ENCODE results near the gene WNT5A. TPM values are rescaled to one million over a fixed set of nuclear protein-coding genes. Genes with fewer than 3 reads are reported as not detected.
A peak's percentile ranks its signal among the peaks of the same experiment; 100 is the strongest.

The WNT5A gene
- total and polyA plus RNA-seq, 2 experiments from 2014 or later = 76.1 to 298 TPM

GRCh38 chr3:55476515-55476914 is 10.6 kb downstream of the WNT5A start:
- no peak overlapping the region for H2AFZ ChIP-seq
- peaks cover 93% of the 10 kb centered on the region for H3K79me2 ChIP-seq (ENCODE audit: insufficient read depth)
- peak overlapping the region; percentile 75 for H3K4me2 ChIP-seq (ENCODE audit: unreplicated experiment)
- peak; percentile 81 for DNase-seq
- TF ChIP-seq EZH2 (IDR thresholded peaks at IDR 0.05; ENCODE audit: insufficient read depth, poor library complexity, severe bottlenecking) (no peak), EZH2phosphoT487 (IDR thresholded peaks at IDR 0.05; ENCODE audit: insufficient read depth, low read depth) (no peak)
- H3K9me2 ChIP-seq (ENCODE audit: insufficient read depth) = no peaks in the 10 kb centered on the region
- WGBS, 2 experiments (ENCODE audit: low coverage in 1 of 2, low lambda C conversion rate in 2 of 2, missing lambda C conversion rate in 2 of 2) = 33 to 45% methylated on average over 3 of the region's 3 CpGs
- peaks cover 59% of the 10 kb centered on the region for H3K36me3 ChIP-seq (ENCODE audit: low read depth)
- H3K4me1 ChIP-seq (ENCODE audit: insufficient read depth) = peaks cover 36% of the 10 kb centered on the region
- peak overlapping the region; percentile 97 for H3K4me3 ChIP-seq
- peak overlapping the region; percentile 73 for H3K27ac ChIP-seq
- H3K27me3 ChIP-seq (replicated peaks; ENCODE audit: insufficient read depth) = no peaks in the 10 kb centered on the region
- H3K9me3 ChIP-seq (ENCODE audit: low read depth) = no peaks in the 10 kb centered on the region
- in situ Hi-C loops (cut with MboI) = loop anchor here (25.0 kb wide), 1 partner anchor 1039 kb away; no protein-coding TSS in a partner anchor
- H3F3A ChIP-seq (ENCODE audit: insufficient read depth) = peaks cover 65% of the 10 kb centered on the region
- H3K9ac ChIP-seq = peak overlapping the region; percentile 17; the same call in 1 of the 2 replicates
- no peaks in the 10 kb centered on the region for H4K20me1 ChIP-seq (ENCODE audit: insufficient read depth)

- H3K27ac ChIP-seq = no peak overlapping the region
- no peaks in the 10 kb centered on the region for H3K9me3 ChIP-seq (ENCODE audit: low read depth)
- H3K4me1 ChIP-seq (ENCODE audit: insufficient read depth) = peaks cover 39% of the 10 kb centered on the region
- DNase-seq = no peak
- peaks cover 55% of the 10 kb centered on the region for H3F3A ChIP-seq (ENCODE audit: insufficient read depth)
- no peak overlapping the region for H3K4me2 ChIP-seq (ENCODE audit: unreplicated experiment)
- no peak overlapping the region for H3K9ac ChIP-seq
- no peak overlapping the region for H2AFZ ChIP-seq
- TF ChIP-seq EZH2phosphoT487 (IDR thresholded peaks at IDR 0.05; ENCODE audit: insufficient read depth, low read depth) (no peak), EZH2 (IDR thresholded peaks at IDR 0.05; ENCODE audit: insufficient read depth, poor library complexity, severe bottlenecking) (no peak)
- WGBS, 2 experiments (ENCODE audit: low coverage in 1 of 2, low lambda C conversion rate in 2 of 2, missing lambda C conversion rate in 2 of 2) = 96 to 98% methylated on average over 36 to 44 of the region's 44 CpGs
- H3K4me3 ChIP-seq = no peak overlapping the region
- H3K9me2 ChIP-seq (ENCODE audit: insufficient read depth) = no peaks in the 10 kb centered on the region
- in situ Hi-C loops (cut with MboI) = no loop called here
- H3K27me3 ChIP-seq (replicated peaks; ENCODE audit: insufficient read depth) = no peaks in the 10 kb centered on the region
- peaks cover 67% of the 10 kb centered on the region for H3K36me3 ChIP-seq (ENCODE audit: low read depth)
- H3K79me2 ChIP-seq (ENCODE audit: insufficient read depth) = peaks cover 92% of the 10 kb centered on the region
- no peaks in the 10 kb centered on the region for H4K20me1 ChIP-seq (ENCODE audit: insufficient read depth)
Observed at GRCh38 chr3:55474213-55474632, 12.9 kb downstream of the WNT5A start.

- Histone ChIP-seq H3K9me2 (ENCODE audit: insufficient read depth) (no peaks in the 10 kb centered on the region), H3K9me3 (ENCODE audit: low read depth) (no peaks in the 10 kb centered on the region), H3K79me2 (ENCODE audit: insufficient read depth) (peaks cover 92% of the 10 kb centered on the region), H3K4me3 (no peak overlapping the region), H3K9ac (no peak overlapping the region), H3K36me3 (ENCODE audit: low read depth) (peaks cover 67% of the 10 kb centered on the region), H2AFZ (no peak overlapping the region), H3K4me2 (ENCODE audit: unreplicated experiment) (no peak overlapping the region), H3K27ac (no peak overlapping the region), H3K27me3 (replicated peaks; ENCODE audit: insufficient read depth) (no peaks in the 10 kb centered on the region), H3K4me1 (ENCODE audit: insufficient read depth) (peaks cover 39% of the 10 kb centered on the region), H4K20me1 (ENCODE audit: insufficient read depth) (no peaks in the 10 kb centered on the region), H3F3A (ENCODE audit: insufficient read depth) (peaks cover 55% of the 10 kb centered on the region)
- TF ChIP-seq EZH2 (IDR thresholded peaks at IDR 0.05; ENCODE audit: insufficient read depth, poor library complexity, severe bottlenecking) (no peak), EZH2phosphoT487 (IDR thresholded peaks at IDR 0.05; ENCODE audit: insufficient read depth, low read depth) (no peak)
- 89 to 96% methylated on average over 6 of the region's 6 CpGs for WGBS, 2 experiments (ENCODE audit: low coverage in 1 of 2, low lambda C conversion rate in 2 of 2, missing lambda C conversion rate in 2 of 2)
- no peak for DNase-seq
- in situ Hi-C loops (cut with MboI) = no loop called here
Observed at GRCh38 chr3:55473788-55474187, 13.3 kb downstream of the WNT5A start.

GRCh38 chr3:55471522-55472280 is 15.4 kb downstream of the WNT5A start:
- no peak overlapping the region for H2AFZ ChIP-seq
- 0 out of 2 replicates have a peak overlapping the region, but pooled peaks have one; percentile 5 for H3K27ac ChIP-seq
- no peaks in the 10 kb centered on the region for H4K20me1 ChIP-seq (ENCODE audit: insufficient read depth)
- H3K4me3 ChIP-seq = no peak overlapping the region
- in situ Hi-C loops (cut with MboI) = no loop called here
- no peaks in the 10 kb centered on the region for H3K27me3 ChIP-seq (replicated peaks; ENCODE audit: insufficient read depth)
- peaks cover 39% of the 10 kb centered on the region for H3K4me1 ChIP-seq (ENCODE audit: insufficient read depth)
- H3K4me2 ChIP-seq (ENCODE audit: unreplicated experiment) = no peak overlapping the region
- no peak for DNase-seq
- 68 to 77% methylated on average over 8 of the region's 8 CpGs for WGBS, 2 experiments (ENCODE audit: low coverage in 1 of 2, low lambda C conversion rate in 2 of 2, missing lambda C conversion rate in 2 of 2)
- H3K9ac ChIP-seq = no peak overlapping the region
- H3F3A ChIP-seq (ENCODE audit: insufficient read depth) = peaks cover 54% of the 10 kb centered on the region
- peaks cover 74% of the 10 kb centered on the region for H3K79me2 ChIP-seq (ENCODE audit: insufficient read depth)
- TF ChIP-seq EZH2phosphoT487 (IDR thresholded peaks at IDR 0.05; ENCODE audit: insufficient read depth, low read depth) = no peak
- TF ChIP-seq EZH2 (IDR thresholded peaks at IDR 0.05; ENCODE audit: insufficient read depth, poor library complexity, severe bottlenecking) = no peak
- H3K9me2 ChIP-seq (ENCODE audit: insufficient read depth) = no peaks in the 10 kb centered on the region
- no peaks in the 10 kb centered on the region for H3K9me3 ChIP-seq (ENCODE audit: low read depth)
- peaks cover 51% of the 10 kb centered on the region for H3K36me3 ChIP-seq (ENCODE audit: low read depth)

Data from GM23248 (cell line).